Pulmonary artery endothelial cell (primary cell): Measurements from ENCODE around the gene TRPM2. TPM values are rescaled to one million over a fixed set of nuclear protein-coding genes. Genes with fewer than 3 reads are reported as not detected.
"Not testable (repeated sequence)": the region's sequence is repeated elsewhere in the genome, so short reads cannot be mapped to it uniquely, and the experiment has no call there.

Experiments
- DNase-seq: peaks from one replicate; pipeline ENCODE4 v3.0.0-alpha.2; 2011; ENCODE audit warnings: low read depth, low spot score
- total RNA-seq: library from RNA; depleted of rRNA; stranded (reverse); fragments of >200 nt; gene quantifications from 2 replicates; pipeline ENCODE4 v1.2.3, GENCODE V29; 2014

TRPM2 gene
- total RNA-seq, 1 donor from 2014 or later: not detected

DNA sequence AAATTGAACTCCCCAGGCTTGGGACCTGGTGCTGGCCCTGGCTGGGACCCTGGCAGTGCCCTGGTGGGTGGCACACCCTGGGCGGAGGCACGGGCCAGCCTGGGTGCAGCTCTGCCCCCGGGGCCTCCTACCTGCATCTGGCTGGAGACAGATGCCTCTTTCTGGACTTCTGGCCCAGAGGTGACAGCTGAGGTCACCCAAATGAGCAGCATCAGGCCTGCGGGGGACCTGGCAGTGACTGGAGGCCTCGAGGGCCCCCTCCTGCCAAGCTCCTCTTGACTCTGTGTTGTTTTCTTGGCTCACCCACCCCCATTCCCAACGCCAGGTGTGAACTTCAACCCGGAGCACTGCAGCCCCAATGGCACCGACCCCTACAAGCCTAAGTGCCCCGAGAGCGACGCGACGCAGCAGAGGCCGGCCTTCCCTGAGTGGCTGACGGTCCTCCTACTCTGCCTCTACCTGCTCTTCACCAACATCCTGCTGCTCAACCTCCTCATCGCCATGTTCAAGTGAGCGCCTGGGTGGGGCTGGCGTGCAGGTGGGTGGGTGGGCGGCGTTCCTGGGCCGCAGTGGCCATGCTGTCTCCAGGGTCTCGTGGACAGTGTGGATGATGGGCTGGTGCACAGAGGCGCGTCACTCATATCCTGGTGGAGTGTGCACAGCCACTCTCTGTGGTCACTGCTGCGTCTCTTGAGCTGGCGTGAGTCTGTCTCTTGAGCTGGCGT lies 60.3 kb downstream of the TRPM2 start:
- no peak for DNase-seq

DNA sequence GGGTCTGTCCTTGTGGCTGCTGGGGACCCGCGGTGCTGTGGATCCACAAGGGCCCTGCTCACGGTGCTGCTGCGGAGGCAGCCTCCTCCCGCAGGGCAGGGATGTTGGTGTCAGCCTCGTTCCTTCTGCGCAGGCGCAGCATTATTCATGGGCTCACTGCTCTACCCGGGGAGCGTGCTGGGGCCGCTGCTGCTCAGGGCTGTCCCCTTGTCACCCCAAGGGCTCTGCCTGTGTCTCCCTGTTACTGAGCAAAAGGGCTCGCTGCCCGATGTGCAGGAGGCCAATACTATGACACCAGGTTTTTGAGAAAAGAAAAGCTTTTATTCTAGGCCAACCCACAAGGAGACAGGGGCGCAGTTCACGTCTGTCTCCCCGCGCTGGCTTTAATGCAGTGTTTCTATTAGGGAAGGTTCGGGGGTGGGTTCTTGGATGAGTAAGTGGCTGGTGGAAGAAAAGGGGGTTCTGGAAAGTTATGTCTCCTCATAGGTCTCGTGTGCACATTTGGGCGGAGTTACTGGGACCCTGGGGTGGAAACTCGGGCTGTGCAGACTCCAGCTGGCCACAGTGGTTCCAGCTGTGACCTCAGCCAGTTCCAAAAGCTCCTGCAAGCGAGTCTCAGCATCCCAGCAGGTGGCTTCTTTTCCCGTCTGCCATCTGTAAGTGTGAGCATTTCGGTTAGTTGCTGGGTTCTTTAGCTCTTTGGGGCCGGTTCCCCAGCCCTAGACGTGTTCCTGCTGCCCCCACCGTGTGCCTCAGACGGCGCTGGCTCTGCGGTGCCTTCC lies 61.1 kb downstream of the TRPM2 start:
- no peak for DNase-seq

DNA sequence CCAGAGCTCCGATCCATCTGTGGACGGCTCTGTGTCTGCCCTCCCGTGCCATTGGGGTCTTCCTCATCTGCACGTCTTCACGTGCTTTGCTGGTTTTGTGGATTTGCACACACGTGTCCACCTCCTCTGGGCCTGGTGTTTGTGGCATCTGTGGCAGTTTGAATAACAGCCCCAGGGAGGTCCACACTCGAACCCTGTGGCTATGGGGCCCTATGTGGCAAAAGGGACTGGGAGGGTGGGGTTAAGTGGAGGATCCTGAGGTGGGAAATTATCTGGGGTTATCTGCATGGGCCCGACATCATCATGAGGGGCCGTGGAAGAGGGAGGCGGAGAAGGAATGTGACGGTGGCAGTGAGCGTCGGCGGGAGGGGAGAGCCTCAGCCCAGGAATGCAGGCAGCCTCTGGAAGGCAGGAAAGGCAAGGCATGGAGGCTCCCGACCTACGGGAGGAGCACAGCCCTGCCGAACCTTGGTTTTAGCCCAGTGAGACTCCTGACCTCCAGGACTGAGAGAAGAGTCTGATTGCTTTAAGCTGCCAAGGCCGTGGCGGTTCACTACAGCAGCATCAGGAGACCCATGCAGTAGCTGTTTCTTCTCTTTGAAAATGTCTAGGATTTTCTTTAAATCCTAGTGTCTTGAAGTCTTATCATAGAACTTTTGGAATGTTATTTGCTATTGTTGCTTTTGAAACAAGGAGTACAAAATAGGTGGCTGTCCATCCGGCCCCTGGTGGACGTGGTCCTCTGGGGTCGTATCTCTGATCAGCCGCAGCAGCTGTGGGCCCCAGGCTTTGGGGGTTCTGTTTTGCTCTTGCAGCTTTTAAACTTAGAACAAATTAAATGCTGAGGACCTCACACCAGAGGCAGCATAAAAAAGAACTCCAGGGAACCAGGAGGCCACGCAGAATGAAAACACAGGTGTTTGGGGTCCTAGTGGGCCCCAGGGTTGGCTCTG lies 61.9 kb downstream of the TRPM2 start:
- no peak for DNase-seq

DNA sequence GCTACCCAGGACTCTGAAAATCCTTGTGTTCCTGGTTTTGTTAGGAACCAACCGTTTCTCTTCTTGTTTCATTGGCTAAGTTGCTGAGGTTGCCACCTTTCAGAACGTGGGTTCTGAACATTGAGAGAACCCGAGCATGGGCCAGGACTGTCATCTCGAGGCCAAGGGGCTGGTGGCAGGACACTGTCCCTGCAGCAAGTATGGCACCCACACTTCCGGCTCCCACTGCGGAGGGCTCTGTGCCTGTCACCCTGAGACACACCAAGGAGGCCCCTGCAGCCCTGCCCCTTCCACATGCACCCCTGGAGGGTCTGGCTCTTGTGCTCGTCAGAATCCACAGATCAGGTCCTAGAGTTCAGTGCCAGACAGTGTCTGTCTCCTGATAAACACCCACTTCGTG lies 62.8 kb downstream of the TRPM2 start:
- DNase-seq: no peak

DNA sequence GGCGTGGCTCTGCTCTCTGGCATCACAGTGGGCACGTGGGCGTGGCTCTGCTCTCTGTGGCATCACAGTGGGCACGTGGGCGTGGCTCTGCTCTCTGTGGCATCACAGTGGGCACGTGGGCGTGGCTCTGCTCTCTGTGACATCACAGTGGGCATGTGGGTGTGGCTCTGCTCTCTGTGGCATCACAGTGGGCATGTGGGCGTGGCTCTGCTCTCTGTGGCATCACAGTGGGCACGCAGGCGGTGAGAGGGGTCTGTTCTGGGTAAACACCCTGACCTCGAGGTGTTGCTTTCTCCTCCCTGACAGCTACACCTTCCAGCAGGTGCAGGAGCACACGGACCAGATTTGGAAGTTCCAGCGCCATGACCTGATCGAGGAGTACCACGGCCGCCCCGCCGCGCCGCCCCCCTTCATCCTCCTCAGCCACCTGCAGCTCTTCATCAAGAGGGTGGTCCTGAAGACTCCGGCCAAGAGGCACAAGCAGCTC lies 64.2 kb downstream of the TRPM2 start:
- DNase-seq: not testable (repeated sequence)

DNA sequence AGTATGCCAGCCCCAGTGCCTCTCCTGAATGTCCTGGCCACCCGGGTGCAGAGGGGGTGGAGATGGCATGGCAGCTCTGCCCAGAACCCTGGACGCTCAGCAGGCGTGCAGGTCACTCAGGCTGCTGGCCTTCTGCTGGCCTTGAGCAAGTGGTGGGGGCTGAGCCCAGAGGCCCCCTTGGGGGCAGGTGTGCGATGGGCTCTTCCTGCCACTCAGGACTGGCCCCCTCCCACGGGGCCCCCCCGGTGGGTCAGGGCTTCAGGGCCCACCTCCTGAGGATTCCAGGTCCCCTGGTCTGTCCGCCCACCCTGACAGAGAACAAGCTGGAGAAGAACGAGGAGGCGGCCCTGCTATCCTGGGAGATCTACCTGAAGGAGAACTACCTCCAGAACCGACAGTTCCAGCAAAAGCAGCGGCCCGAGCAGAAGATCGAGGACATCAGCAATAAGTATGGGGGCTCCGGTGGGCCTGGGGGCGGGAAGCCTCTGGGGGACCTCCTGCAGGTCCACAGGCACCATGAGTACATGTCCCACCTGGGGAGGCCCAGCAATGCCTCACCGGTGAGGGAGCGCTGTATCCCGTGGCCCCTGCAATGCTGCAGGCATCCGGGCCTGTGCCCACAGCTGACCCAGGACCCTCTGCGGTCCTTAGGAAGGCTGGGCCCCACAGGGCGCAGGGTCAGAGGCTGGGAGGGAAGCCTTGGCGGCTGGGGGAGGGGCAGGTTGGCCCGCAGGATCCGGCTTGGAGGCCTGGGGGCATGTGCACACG lies 64.9 kb downstream of the TRPM2 start:
- DNase-seq: no peak

DNA sequence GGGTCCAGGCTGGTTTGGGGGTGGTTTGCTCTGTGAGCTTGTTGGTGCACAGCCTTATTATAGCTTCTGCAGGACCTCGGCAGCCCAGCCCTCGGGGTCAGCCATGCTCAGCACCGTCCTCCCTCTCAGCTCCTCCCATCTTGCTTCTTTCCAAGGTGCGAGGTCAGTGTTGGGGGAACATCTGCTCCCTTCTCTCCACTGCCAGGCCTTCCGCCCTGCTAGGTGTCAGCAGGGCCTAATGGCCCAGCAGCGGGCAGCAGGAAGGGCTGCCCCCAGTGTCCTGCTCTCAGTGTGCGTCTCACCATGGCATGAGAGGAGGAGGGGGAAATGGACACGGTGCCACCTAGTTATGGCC lies 65.4 kb downstream of the TRPM2 start:
- no peak for DNase-seq

DNA sequence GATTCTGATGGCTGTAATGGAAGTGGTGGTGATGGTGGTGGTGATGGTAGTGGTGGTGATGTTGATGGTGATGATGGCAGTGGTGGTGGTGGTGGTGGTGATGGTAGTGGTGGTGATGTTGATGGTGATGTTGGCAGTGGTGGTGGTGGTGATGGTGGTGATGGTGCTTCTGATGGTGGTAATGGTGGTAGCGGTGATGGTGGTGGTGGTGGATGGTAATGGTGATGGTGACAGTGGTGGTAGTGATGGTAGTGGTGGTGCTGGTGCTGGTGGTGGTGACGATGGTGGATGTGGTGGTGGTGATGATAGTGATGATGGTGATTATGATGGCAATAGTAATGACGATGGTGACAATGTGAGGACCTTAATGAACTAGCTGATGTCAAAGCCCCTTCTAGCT lies 66.3 kb downstream of the TRPM2 start:
- no peak for DNase-seq

DNA sequence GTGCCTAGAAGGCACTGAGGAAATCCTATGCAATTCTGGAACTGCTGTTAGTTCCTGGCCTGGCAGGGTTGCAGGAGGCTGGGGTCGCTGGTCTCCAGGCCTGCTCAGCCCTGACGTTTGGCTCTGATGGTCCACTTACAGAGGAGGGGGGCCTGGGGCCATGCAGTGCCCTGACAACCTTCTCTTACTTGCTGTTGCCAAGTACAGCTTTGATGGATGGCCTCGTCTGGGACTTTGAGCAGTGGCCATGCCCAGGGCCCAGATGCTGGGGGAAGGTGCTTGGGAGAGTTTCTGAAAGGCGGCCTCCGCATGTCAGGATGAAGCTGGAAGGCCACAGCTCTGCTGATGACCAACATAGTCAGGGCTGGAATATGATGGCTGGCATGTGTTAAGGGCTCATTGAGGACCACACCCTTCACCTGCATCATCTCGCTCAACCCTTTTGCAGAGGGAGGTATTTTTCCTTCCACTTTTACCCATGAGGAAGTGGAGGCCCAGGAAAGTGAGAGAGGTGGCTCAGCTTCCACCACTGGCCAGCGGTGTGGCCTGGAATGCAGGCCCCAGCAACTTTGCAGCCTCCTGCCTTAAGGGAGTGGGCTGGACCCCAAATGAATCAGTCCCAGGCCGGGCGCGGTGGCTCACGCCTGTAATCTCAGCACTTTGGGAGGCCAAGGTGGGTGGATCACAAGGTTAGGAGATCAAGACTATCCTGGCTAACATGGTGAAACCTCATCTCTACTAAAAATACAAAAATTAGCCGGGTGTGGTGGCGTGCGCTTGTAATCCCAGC lies 67.2 kb downstream of the TRPM2 start:
- no peak for DNase-seq

DNA sequence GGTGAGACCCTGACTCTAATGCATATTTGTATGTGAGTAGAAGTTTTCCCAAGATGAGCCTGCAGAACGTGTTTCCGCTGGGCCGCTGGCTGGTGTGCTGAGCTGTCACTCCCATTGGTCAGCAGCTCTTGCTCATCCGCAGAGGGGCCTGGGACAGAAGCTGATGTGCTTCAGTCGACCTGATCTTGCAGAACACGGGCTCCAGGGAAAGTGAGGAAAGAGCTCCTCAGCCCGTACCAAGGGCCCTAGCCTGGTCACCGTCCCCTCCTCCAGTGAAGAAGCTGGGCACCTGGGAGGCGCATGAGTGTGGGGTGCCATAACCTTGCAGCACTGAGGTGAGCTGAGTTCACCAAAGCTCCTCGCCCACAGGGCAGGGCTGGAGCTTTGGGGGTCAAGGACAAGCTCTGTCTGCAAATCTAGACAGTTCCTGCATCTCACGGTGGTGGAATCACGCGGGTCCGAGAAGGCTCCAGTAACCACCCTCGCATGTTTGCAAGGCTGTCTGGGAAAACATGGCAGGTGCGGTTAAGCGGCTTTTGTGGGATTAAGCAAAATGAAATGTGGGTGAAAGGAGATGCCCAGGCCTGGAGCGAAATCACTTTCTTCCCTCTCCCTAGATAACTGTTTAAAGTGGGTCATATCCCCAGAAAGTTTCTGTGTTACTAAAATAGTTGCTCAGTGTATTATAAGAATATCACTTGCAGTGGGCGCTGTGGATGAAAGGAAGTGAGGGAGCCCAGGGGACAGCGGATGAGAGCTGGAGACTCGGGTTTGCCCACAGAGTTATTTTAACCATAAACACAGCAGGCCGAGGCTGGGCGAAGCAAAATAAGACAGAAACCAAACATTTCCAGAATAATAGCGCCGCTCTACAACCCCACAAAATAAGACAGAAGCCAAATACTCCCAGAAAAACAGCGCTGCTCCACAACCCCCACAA lies 68.8 kb downstream of the TRPM2 start:
- no peak for DNase-seq

DNA sequence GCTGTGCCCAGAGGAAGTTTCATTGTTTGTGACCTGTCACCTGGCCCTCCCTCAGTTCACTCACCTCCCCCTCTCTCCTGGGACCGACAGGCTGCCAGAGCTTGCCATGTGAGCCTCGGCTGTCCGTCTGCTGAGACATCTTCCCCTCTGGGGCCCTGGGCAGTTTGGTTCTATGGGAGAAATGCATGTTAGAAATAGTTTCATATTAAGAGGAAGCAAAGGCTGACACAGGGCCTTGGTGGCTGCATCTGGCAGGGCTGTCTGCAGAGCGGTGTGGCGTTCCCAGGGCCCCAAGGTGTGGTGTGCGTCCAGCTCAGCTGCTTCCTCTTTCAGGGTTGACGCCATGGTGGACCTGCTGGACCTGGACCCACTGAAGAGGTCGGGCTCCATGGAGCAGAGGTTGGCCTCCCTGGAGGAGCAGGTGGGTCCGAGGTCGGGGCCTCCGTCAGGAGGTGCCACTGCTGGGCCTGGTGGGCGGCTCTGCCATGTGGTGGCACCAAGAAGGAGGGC lies 69.9 kb downstream of the TRPM2 start:
- no peak for DNase-seq

DNA sequence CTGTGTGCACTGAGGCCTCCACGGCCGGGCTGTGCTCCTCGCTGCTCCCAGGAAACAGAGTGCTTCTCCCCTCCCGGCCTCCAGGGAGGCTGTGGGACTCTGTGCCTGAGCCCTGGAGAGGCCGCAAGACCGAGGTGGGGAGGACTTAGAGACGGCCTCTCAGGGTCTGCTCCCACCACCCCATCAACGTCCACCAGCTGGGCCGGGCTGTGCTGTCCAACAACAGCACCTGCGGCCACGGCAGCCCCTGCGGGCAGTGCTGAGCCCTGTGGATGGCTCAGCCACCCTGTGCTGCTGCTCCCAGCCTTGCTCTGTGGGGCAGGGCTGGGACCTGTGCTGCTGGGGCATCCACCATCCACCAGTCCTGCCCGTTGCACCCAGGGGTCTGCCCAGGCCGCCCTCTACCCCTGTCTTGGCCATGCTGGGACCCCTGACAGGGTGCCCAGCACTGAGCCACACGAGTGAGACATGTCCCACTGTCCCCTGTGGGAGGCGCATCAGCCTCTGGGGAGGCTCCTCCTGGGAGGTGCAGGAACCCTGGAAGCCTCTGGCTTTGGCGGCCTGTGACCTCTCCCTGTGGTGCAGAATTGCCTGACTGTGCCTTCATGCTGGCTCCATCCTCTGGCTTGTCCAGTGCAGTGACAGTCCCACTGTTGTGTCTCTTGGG lies 70.7 kb downstream of the TRPM2 start:
- no peak for DNase-seq

DNA sequence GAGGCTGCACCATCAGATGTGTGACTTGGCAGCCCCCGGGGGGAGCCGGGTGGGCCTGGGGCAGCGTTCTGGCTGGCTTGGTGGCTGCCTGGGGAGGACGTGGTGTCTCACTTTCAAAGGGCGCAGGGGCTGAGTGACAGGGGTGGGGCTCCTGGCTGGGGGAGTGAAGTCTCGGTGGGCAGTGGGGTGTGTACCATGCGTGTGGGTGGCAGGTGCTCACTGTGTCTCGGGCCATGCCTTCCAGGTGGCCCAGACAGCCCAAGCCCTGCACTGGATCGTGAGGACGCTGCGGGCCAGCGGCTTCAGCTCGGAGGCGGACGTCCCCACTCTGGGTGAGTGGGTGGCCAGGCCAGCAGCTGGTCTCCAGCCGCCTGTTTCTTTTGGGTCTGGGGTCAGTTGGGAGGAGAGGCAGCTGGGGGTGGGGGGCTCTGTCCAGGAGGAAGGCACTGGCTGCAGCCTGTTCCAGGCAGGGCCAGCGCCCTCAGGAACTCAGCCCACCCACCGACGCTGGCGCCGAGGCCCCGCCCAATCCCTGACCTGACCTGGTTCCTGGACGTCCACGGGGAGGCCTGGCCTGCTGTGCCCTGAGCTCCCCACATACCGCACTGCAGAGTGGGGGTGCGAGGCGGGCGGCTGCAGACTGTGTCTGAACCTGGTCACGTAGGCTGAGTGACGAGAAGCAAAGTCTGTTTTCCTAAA lies 71.3 kb downstream of the TRPM2 start:
- no peak for DNase-seq

DNA sequence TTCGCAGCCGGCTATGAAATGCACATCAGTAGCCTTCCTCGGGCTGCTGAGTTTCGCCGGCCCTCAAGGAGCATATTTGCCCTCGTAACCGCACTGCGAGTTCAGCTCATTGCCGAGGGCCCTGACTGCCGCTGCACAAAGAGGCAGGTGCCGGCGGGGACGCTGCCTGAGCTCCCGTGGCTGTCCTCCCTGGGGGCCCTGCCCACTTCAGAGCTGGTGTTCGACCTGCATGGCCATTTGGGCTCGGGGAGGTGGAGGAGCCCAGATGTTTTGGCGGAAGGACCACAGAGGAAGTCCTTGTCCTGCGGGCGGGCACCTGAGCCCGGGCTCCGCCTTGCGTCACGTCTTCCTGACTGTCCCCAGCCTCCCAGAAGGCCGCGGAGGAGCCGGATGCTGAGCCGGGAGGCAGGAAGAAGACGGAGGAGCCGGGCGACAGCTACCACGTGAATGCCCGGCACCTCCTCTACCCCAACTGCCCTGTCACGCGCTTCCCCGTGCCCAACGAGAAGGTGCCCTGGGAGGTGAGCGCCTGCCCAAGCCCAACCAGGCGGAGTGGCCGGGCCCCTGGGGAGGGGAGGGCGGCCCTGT lies 72.0 kb downstream of the TRPM2 start:
- DNase-seq: no peak

DNA sequence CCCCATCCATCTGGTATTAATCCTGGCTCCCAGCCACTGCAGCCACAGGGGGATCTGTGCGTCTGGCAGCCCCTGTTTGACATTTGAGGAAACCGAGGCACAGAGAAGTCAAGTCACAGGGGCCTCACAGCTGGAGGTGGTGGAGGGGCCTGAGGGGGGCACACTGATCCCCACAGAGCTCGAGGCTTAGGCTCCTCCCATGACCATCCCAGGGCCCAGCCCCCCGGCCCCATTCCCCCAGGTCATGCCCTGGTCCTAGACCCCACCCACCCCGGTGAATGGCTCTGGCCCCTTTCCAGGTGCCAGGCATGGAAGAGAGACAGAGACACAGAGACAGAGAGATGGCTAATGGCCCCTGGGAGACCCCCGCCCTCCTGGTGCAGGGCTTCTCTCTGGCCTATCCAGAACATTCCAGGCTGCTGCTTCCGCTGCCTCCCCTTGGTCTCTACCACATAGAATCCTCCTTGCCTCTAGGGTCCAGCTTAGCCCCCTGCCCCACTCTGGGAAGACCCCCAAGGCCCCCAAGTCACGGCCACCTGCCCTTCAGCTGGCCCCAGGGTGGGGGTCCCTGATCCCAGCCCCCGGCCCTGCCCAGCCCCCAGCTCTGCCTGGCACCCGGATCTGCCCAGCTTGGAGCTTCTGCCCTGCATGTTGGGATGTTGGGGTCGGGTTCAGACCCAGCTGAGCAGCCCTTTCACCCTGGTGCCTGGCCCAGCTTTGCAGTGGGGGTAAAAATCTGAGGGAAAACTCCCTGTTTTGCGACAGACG lies 72.7 kb downstream of the TRPM2 start:
- DNase-seq: no peak

DNA sequence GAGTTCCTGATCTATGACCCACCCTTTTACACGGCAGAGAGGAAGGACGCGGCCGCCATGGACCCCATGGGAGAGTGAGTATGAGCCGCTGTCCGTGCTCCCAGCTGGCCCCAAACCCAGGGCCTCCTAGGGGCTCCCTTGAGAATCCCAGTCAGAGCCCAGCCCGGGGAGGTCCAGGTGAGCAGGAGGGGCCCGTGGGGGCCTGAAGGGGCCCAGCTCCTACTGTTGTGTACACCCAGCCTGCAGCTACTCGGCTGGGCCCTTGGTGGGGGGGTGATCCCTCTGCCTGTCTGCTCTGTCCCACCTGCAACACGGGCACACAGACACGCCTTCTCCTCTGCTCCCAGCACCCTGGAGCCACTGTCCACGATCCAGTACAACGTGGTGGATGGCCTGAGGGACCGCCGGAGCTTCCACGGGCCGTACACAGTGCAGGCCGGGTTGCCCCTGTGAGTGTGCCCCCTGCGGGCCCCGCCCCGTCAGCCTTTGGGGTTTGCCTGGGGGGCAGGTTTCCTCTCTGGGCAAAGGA lies 73.3 kb downstream of the TRPM2 start:
- DNase-seq: no peak
